Right lobe of liver (tissue), 4 donors: ENCODE measurements around the gene SLC6A20.

Experiments
- POLR2A ChIP-seq: fragments of 450-650 bp; IDR thresholded peaks from one replicate; pipeline ENCODE4 v1.6.1; 2017; ENCODE audit warnings: antibody characterized with exemption, mild to moderate bottlenecking
- TF ChIP-seq, protein P1 (sequence below), 4 donors: fragments of 200-600 bp in 3 of 4; fragments of 450-650 bp in 1 of 4; IDR thresholded peaks; one replicate each; pipeline versions ENCODE4 v1.5.1 to v1.8.0; 2016 to 2022; ENCODE audit warnings: antibody characterized with exemption in 4 of 4, mild to moderate bottlenecking in 2 of 4
- donor health status: DM: no; HTN: no; CAD: no.
- donor health status: DM: no; HTN: no; CAD: no.
- donor health status: DM: no; HTN: yes; CAD: no.

DNA sequence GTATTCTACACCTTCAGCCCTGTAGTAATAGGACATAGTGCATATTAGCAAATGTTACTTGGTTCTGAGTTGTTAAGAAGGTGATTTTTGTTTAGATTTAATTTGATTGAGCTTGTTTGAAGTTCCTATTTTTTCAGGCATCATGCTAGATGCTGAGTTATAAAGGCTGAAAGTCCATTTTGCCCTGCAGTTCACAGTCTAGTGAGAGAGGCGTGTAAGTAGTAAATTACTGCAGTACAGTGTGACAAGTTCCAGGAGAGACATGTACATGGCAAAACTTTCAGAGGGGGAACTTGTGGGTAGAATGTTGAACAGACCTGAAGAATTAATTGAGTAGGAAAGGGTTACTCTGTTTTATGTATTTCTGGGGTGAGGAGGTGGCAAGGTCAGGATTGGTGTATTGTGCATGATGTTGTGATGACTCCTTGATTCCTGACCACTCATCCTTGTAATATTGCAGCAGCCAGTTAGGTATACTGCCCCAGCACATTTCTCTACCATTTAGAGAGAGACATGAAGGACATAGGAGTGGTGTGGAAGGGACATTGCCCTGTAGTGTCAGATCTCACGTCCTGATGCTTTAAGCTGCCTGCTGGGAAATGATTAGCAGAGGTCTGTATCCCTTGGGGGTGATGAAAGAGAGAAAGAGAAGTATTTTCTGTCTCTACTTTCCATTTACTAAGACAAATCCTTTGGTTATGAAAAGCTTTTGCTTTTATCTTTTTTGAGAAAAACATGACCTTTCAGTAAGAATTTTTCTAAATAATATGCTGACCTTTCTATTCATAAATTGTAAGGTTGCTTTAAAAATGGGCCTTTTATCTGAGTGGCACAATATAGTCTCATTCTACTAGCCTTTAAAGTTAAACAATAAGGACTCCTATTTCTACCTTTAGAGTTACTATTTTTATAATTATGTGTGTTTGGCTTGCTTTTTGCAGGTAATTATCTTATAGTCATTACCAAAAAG lies 90.2 kb downstream of the SLC6A20 start:
- TF ChIP-seq, protein P1, sequence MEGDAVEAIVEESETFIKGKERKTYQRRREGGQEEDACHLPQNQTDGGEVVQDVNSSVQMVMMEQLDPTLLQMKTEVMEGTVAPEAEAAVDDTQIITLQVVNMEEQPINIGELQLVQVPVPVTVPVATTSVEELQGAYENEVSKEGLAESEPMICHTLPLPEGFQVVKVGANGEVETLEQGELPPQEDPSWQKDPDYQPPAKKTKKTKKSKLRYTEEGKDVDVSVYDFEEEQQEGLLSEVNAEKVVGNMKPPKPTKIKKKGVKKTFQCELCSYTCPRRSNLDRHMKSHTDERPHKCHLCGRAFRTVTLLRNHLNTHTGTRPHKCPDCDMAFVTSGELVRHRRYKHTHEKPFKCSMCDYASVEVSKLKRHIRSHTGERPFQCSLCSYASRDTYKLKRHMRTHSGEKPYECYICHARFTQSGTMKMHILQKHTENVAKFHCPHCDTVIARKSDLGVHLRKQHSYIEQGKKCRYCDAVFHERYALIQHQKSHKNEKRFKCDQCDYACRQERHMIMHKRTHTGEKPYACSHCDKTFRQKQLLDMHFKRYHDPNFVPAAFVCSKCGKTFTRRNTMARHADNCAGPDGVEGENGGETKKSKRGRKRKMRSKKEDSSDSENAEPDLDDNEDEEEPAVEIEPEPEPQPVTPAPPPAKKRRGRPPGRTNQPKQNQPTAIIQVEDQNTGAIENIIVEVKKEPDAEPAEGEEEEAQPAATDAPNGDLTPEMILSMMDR (IDR thresholded peaks at IDR 0.05) = no peak
- no peak for TF ChIP-seq POLR2A
